ENCODE results near the gene CALN1.
"Not testable (repeated sequence)": the region's sequence is repeated elsewhere in the genome, so short reads cannot be mapped to it uniquely, and the experiment has no call there.

Gene CALN1

DNA sequence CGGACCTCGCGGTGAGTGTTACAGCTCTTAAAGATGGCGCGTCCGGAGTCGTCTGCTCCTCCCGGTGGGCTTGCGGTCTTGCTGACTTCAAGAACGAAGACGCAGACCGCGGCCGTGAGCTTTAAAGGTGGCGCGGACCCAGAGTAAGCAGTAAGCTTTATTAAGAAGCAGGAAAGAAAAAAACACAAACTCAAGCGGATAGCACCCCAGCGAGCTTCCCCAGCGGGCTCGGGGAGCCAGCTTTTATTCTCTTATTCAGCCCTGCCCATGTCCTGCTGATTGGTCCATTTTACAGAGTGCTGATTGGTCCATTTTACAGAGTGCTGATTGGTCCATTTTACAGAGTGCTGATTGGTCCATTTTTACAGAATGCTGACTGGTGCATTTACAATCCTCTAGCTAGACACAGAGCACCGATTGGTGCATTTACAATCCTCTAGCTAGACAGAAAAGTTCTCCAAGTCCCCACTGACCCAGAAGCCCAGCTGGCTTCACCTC is at the start of gene CALN1:
Gene CALN1 (minus strand): TSS at position 218 of the 498 bp plus-strand sequence.
- DNase-seq: not testable (repeated sequence)

- no peak for DNase-seq
Observed at GRCh38 chr7:72453471-72453870, 41.3 kb upstream of the CALN1 start.

- DNase-seq: no peak
Observed at GRCh38 chr7:72447465-72448204, 35.5 kb upstream of the CALN1 start.

DNA sequence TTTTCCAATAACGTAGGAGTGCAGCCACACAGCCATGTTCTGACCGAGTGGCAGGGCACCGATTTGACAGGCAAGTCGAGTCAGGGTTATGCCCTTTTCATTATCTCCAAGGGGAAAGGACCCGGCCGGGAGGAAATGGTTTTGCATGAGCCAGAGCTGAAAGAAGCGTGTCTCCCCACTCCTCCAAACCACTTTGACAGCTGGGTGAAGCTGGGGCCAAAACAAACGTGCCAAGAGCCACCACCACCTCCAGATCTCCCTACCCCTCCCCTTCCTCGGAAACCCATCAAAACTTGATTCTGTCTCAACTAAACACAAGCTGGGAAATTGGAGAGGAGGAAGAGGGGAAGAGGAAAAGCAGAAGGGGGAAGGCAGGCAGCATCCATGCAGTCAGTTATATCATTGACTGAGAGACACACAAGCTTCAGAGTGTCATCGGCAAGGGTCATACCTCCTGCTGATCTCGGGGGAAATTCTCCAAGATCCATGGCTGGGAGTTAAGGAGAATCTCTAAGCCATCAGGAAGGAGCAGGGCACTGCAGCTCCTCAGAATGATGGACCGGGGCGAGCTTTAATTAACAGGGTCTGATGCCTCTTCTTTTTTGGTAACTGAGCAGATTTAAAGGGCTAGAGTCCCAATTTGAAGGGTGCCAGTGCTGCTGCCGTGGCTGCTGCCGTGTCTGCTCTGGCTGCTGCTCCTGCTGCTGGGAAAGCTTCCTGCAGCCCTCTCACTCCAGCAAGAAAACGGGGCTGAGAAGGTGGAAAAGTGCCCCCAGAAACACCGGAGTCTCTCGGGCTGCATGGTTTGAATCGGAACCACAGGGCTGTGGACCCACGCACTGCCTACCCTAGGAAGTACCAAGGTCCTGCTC is 34.7 kb upstream of the CALN1 start:
- no peak for DNase-seq

DNA sequence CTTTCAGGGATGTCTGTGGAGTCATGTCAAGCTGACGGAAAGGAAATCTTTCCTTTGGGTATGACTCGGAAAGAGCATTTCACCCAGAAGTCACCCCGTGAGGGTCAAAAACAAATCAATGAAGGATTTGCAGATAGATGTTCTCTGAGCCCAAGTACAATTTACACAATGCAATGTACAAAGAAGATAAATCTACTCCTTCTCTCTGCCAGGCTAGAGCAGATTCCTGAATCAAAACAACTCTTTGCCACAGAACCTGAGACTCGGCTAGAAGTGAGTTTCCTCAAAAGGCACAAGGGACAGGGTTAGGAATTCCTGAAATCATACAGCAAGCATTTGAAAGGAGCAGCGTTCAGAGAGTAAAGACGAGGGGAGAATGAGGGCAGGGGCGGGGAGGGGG is 34.0 kb upstream of the CALN1 start:
- DNase-seq: no peak

GRCh38 chr7:72445580-72445979 is 33.4 kb upstream of the CALN1 start:
- DNase-seq: no peak

DNA sequence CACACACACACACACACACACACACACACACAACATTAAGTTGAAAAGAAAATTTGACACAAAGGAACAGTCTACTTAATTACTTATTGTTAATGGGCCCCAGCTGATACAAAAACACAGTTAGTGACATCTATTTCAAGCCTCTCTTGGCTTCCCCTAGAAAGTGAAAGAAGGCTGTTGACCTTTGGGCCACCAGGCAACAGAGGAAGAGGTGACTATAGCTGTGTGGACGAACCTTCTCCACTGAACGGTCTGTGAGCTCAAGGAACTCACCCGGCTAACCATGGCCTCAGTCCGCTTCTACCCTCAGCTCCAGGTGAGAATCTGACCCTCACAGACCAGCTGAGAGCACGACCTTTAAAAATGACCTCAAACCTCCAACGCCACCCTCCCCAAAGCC is 32.9 kb upstream of the CALN1 start:
- DNase-seq: no peak

GRCh38 chr7:72444026-72444776 is 32.1 kb upstream of the CALN1 start:
- DNase-seq: no peak

GRCh38 chr7:72441791-72442190 is 29.7 kb upstream of the CALN1 start:
- no peak for DNase-seq

- DNase-seq: no peak
Observed at GRCh38 chr7:72438491-72438890, 26.4 kb upstream of the CALN1 start.

- DNase-seq: no peak
Observed at GRCh38 chr7:72437610-72438009, 25.5 kb upstream of the CALN1 start.

GRCh38 chr7:72437061-72437585 is 25.0 kb upstream of the CALN1 start:
- no peak for DNase-seq

- DNase-seq: no peak
Observed at GRCh38 chr7:72435925-72436480, 23.9 kb upstream of the CALN1 start.

- no peak for DNase-seq
Observed at GRCh38 chr7:72435366-72435765, 23.2 kb upstream of the CALN1 start.

DNA sequence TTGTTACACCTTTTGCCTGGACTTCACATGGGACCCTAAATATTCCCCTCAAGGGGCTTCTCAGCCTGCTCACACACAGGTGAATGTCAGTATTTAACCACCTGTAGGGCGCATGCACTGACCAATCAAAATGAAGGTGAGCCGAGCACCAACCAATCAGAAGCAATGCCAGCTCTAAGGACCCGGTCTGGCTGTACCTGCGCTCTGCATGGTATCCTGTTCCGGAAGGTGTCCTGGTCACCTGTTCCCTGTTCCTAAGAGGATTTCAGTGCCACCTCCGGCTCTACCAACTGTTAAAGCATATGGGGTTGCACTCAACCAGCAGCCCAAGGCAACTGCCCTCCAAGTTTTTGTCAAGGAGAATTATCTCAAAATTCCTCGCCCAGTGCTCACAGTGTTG is 18.4 kb upstream of the CALN1 start:
- no peak for DNase-seq

DNA sequence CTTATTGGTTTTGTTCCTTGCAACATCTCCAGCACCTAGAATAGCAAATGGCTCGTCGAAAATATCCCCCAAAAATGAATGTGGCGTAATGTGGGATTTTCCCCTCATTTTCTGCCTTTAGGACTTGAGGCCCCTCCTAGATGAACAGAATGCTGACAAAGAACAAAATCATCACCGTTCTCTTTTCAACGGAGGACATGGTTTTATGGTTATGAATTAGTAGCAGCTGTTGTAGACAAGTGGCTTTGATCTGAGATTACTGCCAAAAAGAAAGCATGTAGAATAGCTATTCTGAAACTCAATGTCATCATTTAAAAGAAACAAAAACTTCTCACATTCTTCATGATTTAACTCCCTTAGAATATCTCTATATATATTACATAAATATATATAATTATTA is 17.2 kb upstream of the CALN1 start:
- no peak for DNase-seq

DNA sequence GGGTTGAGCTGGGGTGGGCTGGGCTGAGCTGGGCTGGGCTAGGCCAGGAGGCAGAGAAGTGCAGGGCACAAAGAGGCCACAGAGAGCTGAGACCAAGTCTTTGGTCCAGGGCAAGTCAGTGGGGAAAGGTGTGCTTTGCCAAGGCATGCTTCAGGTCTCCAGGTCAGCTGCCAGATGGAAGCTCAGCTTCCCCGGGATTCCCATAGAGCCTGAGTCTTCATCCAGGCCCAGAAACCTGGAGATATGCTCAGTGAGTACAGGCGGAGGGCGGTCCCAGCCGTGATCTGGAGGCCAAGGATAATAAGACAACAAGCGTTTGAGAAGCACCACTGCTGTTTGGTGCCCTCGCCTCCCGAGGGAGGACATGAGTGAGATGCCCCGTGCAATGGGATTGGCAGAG is 4.7 kb upstream of the CALN1 start:
- no peak for DNase-seq

- no peak for DNase-seq
Observed at GRCh38 chr7:72415586-72415985, 3.4 kb upstream of the CALN1 start.

DNA sequence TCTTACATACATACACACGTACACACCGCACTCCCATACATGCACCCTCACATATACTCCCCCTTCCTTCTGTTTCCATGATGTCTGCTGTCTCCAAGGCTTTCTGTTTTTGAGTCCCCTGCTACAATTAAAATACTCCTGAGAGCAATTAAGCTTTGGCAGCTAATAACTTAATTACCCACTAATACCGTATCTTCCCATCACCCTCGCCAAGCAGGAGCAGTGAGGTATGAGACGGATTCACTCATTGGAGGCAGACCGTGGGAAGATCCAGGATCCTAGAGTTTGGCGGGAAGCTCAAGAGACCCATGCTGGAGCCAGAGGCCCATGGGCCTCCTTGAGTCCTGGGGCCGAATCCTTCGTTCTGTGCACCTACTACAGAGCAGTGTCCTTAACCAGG is 1.7 kb upstream of the CALN1 start:
- DNase-seq: no peak

DNA sequence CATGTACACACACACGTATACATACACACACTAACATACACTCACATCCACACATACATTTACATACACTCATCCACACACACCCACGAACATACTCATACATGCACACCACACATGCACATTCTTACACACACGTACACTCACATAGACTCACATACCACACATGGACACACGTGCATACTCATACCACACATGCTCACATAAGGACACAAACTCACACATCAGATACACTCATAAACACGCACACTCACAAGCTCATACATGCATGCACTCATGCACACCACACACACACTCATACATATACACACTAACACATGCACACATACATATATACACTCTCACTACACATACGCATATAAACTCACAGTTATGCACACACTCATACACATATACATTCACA is 1.2 kb upstream of the CALN1 start:
- no peak for DNase-seq

- no peak for DNase-seq
Observed at GRCh38 chr7:72411419-72411818, 719 bp downstream of the CALN1 start.

GRCh38 chr7:72409638-72410015 is 2.5 kb downstream of the CALN1 start:
- no peak for DNase-seq

Measured in activated CD4-positive, alpha-beta T cell treated with anti-CD3 and anti-CD28 coated beads, Interleukin-2, amount 50 U/mL, for 48 hours (primary cell).